Measurements from ENCODE around the gene ST6GALNAC3. TPM values are rescaled to one million over a fixed set of nuclear protein-coding genes. Genes with fewer than 3 reads are reported as not detected.

The ST6GALNAC3 gene
- total RNA-seq, 1 donor from 2014 or later: 3.6 TPM

- DNase-seq: no peak
Measured at GRCh38 chr1:76510672-76511557, 436.4 kb downstream of the ST6GALNAC3 start.

DNA sequence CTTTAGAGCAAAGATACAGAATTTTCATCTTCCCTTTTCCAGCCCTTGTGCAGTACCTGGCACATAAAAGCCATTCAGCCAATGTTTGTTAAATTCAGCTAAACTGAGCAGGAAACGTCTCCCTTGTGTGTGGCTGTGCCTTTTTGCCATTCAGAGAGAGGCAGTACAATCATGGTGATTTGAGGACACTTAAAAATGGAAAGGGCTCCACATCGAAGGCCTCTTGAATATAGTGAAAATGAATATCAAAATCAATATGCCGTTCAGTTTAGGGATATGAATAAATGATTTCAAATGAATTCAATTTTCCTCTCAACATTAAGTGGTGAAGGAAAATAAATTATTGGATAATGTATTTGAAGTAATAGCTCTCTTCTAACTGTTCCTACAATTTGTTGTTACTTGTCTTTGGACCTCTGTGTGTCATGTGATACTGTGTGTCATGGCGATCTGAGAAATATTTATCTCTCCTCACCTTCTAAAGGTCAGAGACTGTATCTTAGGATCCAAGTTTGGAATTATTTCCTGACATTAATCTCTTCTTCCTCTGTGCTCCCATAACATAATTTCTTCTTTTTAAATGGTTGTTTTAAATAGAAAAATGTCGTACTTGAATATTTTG is 437.1 kb downstream of the ST6GALNAC3 start:
- no peak for DNase-seq

GRCh38 chr1:76530953-76531352 is 456.4 kb downstream of the ST6GALNAC3 start:
- DNase-seq: no peak

GRCh38 chr1:76541618-76542017 is 467.1 kb downstream of the ST6GALNAC3 start:
- DNase-seq: no peak

DNA sequence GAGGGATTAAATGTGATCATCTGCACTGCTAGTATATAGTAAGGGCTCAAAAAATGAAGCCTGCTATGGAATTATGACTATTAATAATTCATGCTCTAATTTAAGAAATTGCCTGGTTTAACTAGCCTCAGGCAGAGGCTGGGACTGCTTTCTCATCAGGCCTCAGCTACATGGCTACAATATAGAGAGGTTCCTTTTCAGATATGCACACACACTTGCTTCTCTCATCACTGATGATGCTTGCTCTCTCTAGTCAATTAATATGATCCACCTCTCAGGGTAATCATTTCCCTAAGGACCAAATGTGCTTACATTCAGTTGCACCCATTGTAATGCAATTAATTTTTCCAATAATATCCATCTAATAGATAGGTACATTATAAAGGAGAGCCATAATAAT is 467.8 kb downstream of the ST6GALNAC3 start:
- no peak for DNase-seq

GRCh38 chr1:76543495-76543894 is 468.9 kb downstream of the ST6GALNAC3 start:
- no peak for DNase-seq

DNA sequence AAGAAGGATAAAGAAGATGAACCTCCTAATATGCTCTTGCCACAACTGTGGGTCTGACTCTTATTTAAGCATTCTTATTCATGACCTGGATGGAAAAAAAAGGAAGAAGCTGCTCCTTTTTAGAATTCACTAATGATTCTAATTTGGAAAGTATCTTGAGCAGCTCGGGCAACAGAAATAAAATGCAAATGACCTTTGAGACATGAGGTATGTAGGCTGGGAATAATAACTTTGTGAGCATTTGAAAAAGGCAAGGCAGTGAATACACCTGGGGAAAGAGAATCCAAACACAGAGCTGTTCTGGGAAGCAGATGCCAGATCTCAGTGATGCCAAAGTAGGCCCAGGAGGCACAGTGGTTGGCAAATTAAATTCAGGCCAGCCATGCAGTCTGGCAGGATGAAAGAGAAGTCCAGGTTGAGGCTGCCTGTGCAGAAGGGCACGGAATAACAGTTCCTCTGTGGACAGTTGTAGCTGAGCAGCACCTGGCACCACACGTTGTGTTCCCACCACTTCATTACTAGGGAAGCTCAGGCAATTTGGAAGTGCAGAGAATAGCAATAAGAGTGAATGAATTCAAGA is 471.9 kb downstream of the ST6GALNAC3 start:
- no peak for DNase-seq

DNA sequence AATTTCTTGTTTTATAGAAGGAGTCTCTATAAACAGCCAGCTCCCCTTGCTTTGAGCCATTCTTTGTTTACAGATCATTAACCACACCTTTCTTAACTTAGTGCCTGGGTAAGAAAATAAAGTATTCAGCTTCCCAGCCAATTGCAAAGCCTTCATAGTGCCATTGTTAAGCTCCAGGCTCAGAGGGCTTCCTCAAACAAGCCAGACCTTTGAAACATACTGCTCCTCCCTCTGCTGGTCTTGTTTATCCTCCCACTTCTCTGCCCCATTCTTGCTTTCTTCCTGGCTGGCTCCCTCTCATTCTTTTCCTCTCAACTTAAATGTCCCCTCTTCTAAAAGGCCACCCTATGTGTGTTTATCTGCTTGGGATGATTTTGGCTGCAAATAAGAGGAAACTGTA is 473.4 kb downstream of the ST6GALNAC3 start:
- no peak for DNase-seq

DNA sequence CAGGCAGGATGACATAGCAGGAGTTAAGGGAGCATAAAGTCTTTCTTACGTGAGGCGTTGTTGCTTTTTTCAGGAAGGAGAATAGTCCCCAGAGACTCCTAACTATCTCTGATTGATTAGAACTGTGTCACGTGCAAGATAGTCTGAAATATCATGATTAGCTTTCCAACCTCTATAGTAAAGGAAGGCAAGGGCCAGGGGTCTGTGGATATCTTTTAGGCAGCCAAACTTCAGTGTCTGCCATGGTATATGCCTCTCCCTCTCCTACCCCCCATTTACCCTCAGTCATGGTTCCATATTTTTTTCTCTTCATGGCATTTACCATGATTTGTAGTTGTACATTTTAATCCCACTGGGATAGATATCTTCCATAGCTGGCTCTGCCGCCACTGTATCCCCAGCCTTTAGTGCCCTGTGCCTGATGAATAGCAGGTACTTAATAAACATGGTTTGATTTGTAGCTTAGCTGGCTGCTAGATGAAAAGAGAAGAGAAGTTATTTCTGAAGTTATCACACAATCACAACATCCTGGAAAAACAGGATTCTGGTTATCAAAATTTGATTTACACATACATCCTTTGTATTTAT is 474.1 kb downstream of the ST6GALNAC3 start:
- no peak for DNase-seq

- DNase-seq: no peak
Measured at GRCh38 chr1:76554283-76554682, 479.7 kb downstream of the ST6GALNAC3 start.

DNA sequence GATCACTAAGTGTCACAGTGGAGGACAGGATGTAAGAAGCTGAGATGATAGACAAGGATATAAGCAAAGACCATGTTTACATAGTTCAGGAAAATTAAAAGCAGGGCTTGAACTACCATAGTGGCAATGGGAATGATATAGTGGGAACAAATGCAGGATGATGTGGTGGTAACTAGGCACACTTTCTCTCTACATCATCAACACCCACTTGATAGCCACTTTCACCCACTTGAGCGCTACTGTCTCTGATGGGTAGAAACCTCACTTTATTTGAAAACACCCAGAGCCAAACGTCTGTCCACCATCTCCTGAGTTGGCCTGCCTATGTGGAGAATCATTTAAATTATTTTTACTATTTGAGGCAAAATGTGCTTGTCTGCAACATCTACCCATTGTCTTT is 487.7 kb downstream of the ST6GALNAC3 start:
- no peak for DNase-seq

- DNase-seq: no peak
Measured at GRCh38 chr1:76568573-76569238, 494.2 kb downstream of the ST6GALNAC3 start.

- DNase-seq: no peak
Measured at GRCh38 chr1:76571248-76571647, 496.7 kb downstream of the ST6GALNAC3 start.

- DNase-seq: no peak
Measured at GRCh38 chr1:76572229-76572628, 497.7 kb downstream of the ST6GALNAC3 start.

- no peak for DNase-seq
Measured at GRCh38 chr1:76576876-76577524, 502.5 kb downstream of the ST6GALNAC3 start.

- no peak for DNase-seq
Measured at GRCh38 chr1:76577525-76578185, 503.1 kb downstream of the ST6GALNAC3 start.

- DNase-seq: no peak
Measured at GRCh38 chr1:76580206-76580605, 505.7 kb downstream of the ST6GALNAC3 start.

GRCh38 chr1:76581712-76582111 is 507.2 kb downstream of the ST6GALNAC3 start:
- no peak for DNase-seq

DNA sequence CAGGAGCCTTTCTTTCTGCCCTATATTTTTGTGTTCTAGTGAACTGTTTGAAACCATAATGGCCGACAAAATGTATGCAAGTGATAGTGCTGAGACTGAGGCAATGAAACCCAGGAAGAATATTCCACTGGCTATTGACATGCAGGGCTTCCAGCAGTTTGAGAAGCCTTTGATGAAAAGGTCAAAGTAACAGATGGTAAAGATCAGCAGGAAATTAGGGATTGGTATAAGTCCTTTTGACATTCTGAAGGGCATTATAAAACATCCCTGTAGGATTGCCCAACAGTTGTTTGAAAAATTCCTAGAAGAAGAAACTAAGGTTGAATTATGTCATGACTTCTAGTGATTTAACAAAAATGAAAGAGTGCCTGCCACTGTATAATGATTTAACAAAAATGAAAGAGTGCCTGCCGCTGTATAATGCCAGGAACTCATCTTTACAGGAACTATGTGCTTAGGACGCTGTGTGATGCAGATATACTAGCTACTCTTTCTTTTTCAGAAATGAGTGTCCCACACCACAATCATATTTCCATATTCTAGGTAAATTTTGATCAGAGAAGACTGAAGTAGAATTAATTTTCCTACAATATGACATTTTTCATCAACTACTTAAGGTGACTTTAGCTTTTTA is 508.8 kb downstream of the ST6GALNAC3 start:
- no peak for DNase-seq

- no peak for DNase-seq
Measured at GRCh38 chr1:76583875-76584477, 509.4 kb downstream of the ST6GALNAC3 start.
